Omental fat pad (tissue), 4 donors: Measurements from ENCODE around the gene LTF. TPM values are rescaled to one million over a fixed set of nuclear protein-coding genes. Genes with fewer than 3 reads are reported as not detected.

Experiments
- ATAC-seq: fragments of 150-250 bp; one replicate; pipeline ENCODE4 v1.9.1; 2016; ENCODE audit warnings: mild to moderate bottlenecking, moderate library complexity; ENCODE audit not compliant: low FRiP score
- DNase-seq: peaks from one replicate; pipeline ENCODE4 v3.0.0-alpha.2; 2019; ENCODE audit warnings: low spot score
- total RNA-seq, 4 donors: library from RNA; depleted of rRNA; stranded (reverse); fragments of >200 nt; gene quantifications; one replicate each; pipeline ENCODE4 v1.1.0, GENCODE V29; 2016
- TF ChIP-seq, protein P1 (sequence below), 3 donors: fragments of 450-650 bp; IDR thresholded peaks; one replicate each; pipeline ENCODE4 v1.5.1; 2016 to 2017; ENCODE audit warnings: antibody characterized with exemption in 3 of 3, mild to moderate bottlenecking in 3 of 3, moderate library complexity in 2 of 3

LTF gene
- total RNA-seq, 4 donors from 2014 or later, result 3.0 to 9.6 (median 6.9) TPM

DNA sequence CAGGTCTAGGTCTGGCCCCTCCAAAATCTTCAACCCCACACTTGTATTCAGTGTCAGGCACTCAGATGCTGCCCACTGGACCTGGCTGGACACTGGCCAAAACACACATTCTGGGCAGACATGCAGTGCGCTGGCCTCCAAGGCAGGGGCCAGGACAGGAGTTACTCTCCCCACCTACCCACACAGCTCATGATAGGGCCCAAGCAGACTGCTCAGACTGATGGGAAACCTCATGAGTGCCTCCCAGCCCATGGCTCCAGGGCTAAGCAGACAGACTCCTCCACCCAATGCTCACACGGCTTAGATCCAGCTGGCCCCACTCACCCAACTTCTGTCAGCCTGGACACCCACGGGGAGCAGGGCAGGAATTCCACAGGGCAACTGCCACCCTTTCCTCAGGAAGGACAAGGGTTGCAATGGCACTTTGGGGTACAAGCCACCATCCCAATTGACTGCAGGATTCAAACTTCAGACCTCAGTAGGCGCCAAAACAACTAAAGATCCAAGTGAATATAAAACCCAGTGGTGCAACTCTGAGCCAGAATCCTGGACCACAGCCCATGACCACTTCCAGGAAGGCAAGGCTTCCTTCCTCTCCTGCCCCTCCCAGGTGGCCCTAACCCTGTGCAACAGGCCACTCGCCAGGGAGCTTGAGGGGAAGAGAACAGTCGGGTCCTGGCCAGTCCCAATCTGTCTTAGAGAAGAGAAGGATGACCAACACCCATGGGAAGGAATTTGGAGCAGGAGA is 1.4 kb downstream of the LTF start:
- ATAC-seq (no peak), DNase-seq (no peak)
- TF ChIP-seq, protein P1, sequence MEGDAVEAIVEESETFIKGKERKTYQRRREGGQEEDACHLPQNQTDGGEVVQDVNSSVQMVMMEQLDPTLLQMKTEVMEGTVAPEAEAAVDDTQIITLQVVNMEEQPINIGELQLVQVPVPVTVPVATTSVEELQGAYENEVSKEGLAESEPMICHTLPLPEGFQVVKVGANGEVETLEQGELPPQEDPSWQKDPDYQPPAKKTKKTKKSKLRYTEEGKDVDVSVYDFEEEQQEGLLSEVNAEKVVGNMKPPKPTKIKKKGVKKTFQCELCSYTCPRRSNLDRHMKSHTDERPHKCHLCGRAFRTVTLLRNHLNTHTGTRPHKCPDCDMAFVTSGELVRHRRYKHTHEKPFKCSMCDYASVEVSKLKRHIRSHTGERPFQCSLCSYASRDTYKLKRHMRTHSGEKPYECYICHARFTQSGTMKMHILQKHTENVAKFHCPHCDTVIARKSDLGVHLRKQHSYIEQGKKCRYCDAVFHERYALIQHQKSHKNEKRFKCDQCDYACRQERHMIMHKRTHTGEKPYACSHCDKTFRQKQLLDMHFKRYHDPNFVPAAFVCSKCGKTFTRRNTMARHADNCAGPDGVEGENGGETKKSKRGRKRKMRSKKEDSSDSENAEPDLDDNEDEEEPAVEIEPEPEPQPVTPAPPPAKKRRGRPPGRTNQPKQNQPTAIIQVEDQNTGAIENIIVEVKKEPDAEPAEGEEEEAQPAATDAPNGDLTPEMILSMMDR (IDR thresholded peaks at IDR 0.05), result no peak

DNA sequence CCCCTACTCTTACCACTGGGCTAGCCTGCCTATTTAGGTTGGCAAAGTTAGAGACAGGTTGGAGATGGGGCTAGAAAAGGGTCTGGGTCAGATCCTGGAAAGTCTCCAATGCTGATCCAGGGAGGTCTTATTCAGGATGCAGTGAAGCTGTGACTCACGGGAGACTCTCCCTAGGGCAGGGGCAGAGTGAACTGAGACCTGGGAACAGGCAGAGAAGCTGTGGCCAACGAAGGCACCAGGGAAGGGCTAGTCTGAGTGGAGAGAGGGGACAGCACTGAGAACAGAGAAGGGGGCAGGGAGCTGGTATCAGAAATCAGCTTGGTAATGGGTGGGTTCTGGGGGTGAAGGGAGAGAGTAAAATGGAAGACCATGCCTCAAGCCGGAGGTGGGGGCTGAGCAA is 2.2 kb downstream of the LTF start:
- TF ChIP-seq, protein P1 (IDR thresholded peaks at IDR 0.05), result no peak
- DNase-seq (no peak), ATAC-seq (no peak)

DNA sequence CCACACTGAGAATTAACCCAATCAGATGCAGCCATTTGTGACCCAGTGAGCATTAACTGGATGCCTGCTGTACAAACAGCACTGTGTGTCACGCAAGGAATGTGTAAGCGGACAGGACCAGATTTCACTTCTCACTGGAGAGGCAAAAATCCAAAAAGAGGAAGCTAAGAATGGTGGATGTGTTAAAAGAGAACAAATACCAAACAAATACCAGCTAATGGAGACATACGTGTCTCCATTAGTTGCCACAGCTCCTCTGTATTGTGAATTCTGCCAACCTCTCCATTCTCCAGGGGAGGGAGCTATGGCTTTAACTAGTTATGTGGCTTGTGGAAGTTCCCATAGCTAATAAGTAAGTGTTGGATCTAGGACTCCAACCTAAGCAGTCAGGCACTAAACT is 2.6 kb downstream of the LTF start:
- no peak for ATAC-seq
- TF ChIP-seq, protein P1 (IDR thresholded peaks at IDR 0.05), result no peak
- DNase-seq, result no peak

DNA sequence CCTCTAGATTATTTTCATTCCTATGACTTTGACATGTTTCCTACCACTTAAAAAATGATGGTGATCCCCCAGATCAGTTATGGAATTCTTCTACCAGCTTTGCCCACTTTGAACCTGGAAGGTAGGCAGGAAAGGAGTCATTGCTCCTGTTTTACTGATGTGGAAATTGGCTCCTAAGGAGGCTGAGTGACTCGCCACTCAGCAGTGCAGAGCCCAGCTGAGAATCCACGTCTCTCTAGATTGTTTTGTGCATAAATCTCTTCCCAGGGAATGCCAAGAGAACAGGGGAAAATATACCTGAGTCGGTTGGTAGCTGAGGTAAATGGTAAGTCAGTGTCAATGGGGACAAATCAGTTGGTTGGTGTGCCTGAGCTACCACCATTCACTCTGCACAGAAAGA is 4.7 kb downstream of the LTF start:
- DNase-seq, result no peak
- TF ChIP-seq, protein P1 (IDR thresholded peaks at IDR 0.05), result no peak
- ATAC-seq, result no peak

DNA sequence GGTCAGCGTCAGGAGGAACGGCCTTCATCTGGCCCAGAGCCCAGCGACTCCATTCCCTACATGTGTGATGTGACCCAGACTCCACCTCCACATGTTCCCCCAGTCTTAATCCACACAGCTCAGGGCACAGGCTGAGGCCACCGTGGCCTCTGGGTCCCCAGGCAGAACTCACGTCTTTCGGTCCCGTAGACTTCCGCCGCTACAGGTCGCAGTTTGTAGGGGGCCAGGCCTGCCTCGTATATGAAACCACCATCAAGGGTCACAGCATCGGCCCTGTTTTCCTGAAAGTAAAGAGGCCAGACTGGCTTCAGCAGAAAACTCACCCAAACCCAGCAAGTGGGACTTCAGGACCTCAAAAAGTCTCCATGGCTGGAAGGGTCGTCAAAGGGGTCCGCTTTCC is 8.6 kb downstream of the LTF start:
- TF ChIP-seq, protein P1 (IDR thresholded peaks at IDR 0.05), result no peak
- DNase-seq (no peak), ATAC-seq (no peak)

DNA sequence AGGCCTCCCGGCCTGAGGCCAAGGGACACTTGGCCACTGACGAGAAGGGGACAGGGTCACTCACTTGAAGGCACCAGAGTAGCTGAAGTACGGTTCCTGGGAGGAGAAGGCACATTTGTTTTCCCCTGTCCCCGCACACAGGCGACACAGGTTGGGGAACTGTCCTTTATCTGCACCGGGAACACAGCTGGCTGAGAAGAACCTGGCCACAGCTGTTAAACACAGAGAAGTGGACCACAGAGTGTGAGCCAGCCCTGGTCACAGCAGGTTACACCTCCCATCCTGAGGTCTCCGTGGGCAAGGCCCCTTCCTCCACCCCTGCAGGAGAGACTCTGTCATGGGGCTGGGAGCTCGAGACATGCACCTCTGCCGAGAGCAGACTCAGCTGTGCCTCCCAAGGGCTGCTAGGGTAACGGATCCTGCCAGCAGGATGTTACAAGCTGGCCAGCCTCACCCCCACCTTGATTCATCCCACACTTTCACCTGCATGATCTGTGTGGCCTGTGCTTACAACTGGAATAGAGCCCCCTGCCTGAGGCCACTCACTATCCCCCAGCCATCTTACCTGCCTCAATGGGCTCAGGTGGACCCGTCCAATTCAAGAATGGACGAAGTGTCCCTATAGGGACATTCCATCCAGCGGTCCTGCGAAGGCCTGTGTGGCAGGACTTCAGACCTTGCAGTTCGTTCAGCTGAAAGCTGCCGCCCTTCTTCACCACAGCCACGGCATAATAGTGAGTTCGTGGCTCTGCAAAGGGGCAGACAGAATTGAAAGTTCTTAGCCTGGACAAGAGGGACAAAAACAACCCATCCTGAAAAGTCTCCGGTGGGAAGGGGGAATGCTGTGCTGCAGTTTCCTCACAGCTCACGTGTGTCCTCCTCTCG is 9.2 kb downstream of the LTF start:
- TF ChIP-seq, protein P1 (IDR thresholded peaks at IDR 0.05), result no peak
- ATAC-seq, result no peak
- no peak for DNase-seq
